Measurements from ENCODE around the gene TTC39B. TPM values are rescaled to one million over a fixed set of nuclear protein-coding genes. Genes with fewer than 3 reads are reported as not detected.

TTC39B gene
- total RNA-seq, 4 donors from 2014 or later, result 23.3 to 62.8 (median 38.1) TPM

GRCh38 chr9:15287309-15287708 lies 19.7 kb downstream of the TTC39B start:
- Histone ChIP-seq H3K36me3 (no peaks in the 10 kb centered on the region), H3K9me3 (no peaks in the 10 kb centered on the region), H3K27me3 (no peaks in the 10 kb centered on the region), H3K4me3 (no peak overlapping the region), H3K27ac (peak overlapping the region in 2 of 4 donors; percentile 3 to 47), H3K4me1 (peaks cover 0 to 23% (median 13%) of the 10 kb centered on the region in 4 donors)
- WGBS, 2 donors (ENCODE audit: low coverage in 1 of 2), result 57 to 64% methylated on average over 4 of the region's 4 CpGs
- intact Hi-C loops (cut with DNase I; ENCODE audit: low total_unique reads) (no loop called here), in situ Hi-C loops (cut with MboI; ENCODE audit: low pct_ligation_motif_present in 1 of 4, low pct_unique_long_range_greater_than_20kb in 1 of 4, low sequenced_read_pairs in 3 of 4) (loop anchor here in 1 of 4 donors (25.0 kb wide), 1 partner anchor 125 kb away; the partner anchor contains the start of gene SNAPC3)
- no peak for TF ChIP-seq EP300 (IDR thresholded peaks at IDR 0.05; ENCODE audit: low read depth)
- no peak for DNase-seq

DNA sequence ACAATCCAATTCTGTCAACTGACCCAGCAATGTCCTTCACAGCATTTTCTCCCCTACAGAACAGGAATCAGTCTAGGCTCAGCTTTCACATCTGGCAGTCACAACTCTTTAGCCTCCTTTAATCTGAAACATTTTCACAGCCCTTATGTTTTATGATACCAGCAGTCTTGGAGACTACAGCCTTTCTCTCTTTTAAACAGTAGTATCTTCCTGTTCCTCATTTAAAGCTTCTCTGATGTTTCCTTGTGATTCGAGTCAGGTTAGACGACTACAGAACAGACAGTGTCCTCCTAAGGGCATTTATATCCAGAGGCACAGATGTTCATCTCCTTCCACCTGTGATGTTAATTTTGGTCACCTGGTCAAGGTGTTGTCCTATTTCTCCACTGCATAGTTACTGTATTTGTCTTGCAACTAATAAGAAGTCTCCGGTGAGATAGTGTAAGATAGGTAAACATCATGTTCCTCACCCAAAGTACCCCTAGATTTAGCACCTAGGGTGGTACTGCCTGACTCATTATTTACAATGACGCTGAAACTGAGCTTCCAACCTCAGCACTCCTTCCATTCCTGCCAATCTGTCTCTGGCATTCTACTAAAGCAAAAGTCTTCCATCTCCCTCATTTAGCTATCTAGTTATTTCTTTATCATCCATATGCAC lies 20.7 kb downstream of the TTC39B start:
- no peak overlapping the region for H3K4me3 ChIP-seq
- no peak for DNase-seq
- H3K9me3 ChIP-seq, result no peaks in the 10 kb centered on the region
- H3K4me1 ChIP-seq, result peaks cover 0 to 23% (median 13%) of the 10 kb centered on the region in 4 donors
- in situ Hi-C loops (cut with MboI; ENCODE audit: low pct_ligation_motif_present in 1 of 4, low pct_unique_long_range_greater_than_20kb in 1 of 4, low sequenced_read_pairs in 3 of 4) (loop anchor here in 1 of 4 donors (25.0 kb wide), 1 partner anchor 126 kb away; the partner anchor contains the start of gene SNAPC3), intact Hi-C loops (cut with DNase I; ENCODE audit: low total_unique reads) (no loop called here)
- 25 to 49% methylated on average over 4 of the region's 4 CpGs for WGBS, 2 donors (ENCODE audit: low coverage in 1 of 2)
- no peaks in the 10 kb centered on the region for H3K36me3 ChIP-seq
- H3K27me3 ChIP-seq, result no peaks in the 10 kb centered on the region
- TF ChIP-seq POLR2A (IDR thresholded peaks at IDR 0.05), result no peak
- no peak for TF ChIP-seq CTCF (IDR thresholded peaks at IDR 0.05)
- TF ChIP-seq POLR2AphosphoS5 (IDR thresholded peaks at IDR 0.05), result no peak
- TF ChIP-seq EP300 (IDR thresholded peaks at IDR 0.05; ENCODE audit: low read depth), result no peak
- H3K27ac ChIP-seq, result peak overlapping the region in 2 of 4 donors; percentile 3 to 47

- Histone ChIP-seq H3K4me3 (no peak overlapping the region), H3K36me3 (no peaks in the 10 kb centered on the region), H3K4me1 (peaks cover 0 to 36% (median 21%) of the 10 kb centered on the region in 4 donors), H3K27me3 (no peaks in the 10 kb centered on the region), H3K27ac (no peak overlapping the region), H3K9me3 (no peaks in the 10 kb centered on the region)
- 79 to 83% methylated on average over 8 of the region's 8 CpGs for WGBS, 2 donors (ENCODE audit: low coverage in 1 of 2)
- in situ Hi-C loops (cut with MboI; ENCODE audit: low pct_ligation_motif_present in 1 of 4, low pct_unique_long_range_greater_than_20kb in 1 of 4, low sequenced_read_pairs in 3 of 4) (loop anchor here in 1 of 4 donors (25.0 kb wide), 1 partner anchor 130 kb away; the partner anchor contains the start of gene SNAPC3), intact Hi-C loops (cut with DNase I; ENCODE audit: low total_unique reads) (no loop called here)
- DNase-seq, result no peak
- TF ChIP-seq CTCF (IDR thresholded peaks at IDR 0.05) (no peak), EP300 (IDR thresholded peaks at IDR 0.05; ENCODE audit: low read depth) (no peak), POLR2A (IDR thresholded peaks at IDR 0.05) (no peak), POLR2AphosphoS5 (IDR thresholded peaks at IDR 0.05) (no peak)
These were observed 24.3 kb downstream of the TTC39B start for GRCh38 chr9:15282567-15283285.

GRCh38 chr9:15280647-15281046 lies 26.4 kb downstream of the TTC39B start:
- Histone ChIP-seq H3K36me3 (no peaks in the 10 kb centered on the region), H3K4me3 (no peak overlapping the region), H3K4me1 (peaks cover 0 to 36% (median 26%) of the 10 kb centered on the region in 4 donors), H3K27ac (no peak overlapping the region), H3K9me3 (no peaks in the 10 kb centered on the region), H3K27me3 (no peaks in the 10 kb centered on the region)
- no peak for DNase-seq
- in situ Hi-C loops (cut with MboI; ENCODE audit: low pct_ligation_motif_present in 1 of 4, low pct_unique_long_range_greater_than_20kb in 1 of 4, low sequenced_read_pairs in 3 of 4), result loop anchor here in 1 of 4 donors (25.0 kb wide), 1 partner anchor 132 kb away; the partner anchor contains the start of gene SNAPC3
- intact Hi-C loops (cut with DNase I; ENCODE audit: low total_unique reads), result no loop called here
- WGBS, 2 donors (ENCODE audit: low coverage in 1 of 2), result 80 to 95% methylated on average over 1 to 3 of the region's 3 CpGs
- TF ChIP-seq CTCF (IDR thresholded peaks at IDR 0.05) (no peak), POLR2AphosphoS5 (IDR thresholded peaks at IDR 0.05) (no peak), EP300 (IDR thresholded peaks at IDR 0.05; ENCODE audit: low read depth) (no peak), POLR2A (IDR thresholded peaks at IDR 0.05) (no peak)

Measured in transverse colon (tissue), 4 donors.